ENCODE results near the gene ZDHHC14.
A peak's percentile ranks its signal among the peaks of the same experiment; 100 is the strongest.

ZDHHC14 gene

GRCh38 chr6:157534977-157535339 lies 154.0 kb downstream of the ZDHHC14 start:
- no peak for ATAC-seq
- no peak for TF ChIP-seq TOX (CRISPR knock-in tag; IDR thresholded peaks at IDR 0.05; ENCODE audit: borderline replicate concordance)
- no peak for TF ChIP-seq PATZ1 (CRISPR knock-in tag; IDR thresholded peaks at IDR 0.05; ENCODE audit: borderline replicate concordance)
- no peak for TF ChIP-seq SNAI2 (CRISPR knock-in tag; IDR thresholded peaks at IDR 0.05)
- no peak for TF ChIP-seq ARNTL (CRISPR knock-in tag; IDR thresholded peaks at IDR 0.05; ENCODE audit: borderline replicate concordance, low read depth)
- no peak for TF ChIP-seq ZNF8 (CRISPR knock-in tag; IDR thresholded peaks at IDR 0.05)
- TF ChIP-seq ZC3H10 (CRISPR knock-in tag; IDR thresholded peaks at IDR 0.05), result no peak
- TF ChIP-seq CSDC2 (CRISPR knock-in tag; IDR thresholded peaks at IDR 0.05), result no peak
- no peak for TF ChIP-seq TSHZ2 (CRISPR knock-in tag; IDR thresholded peaks at IDR 0.05)
- TF ChIP-seq CREB5 (CRISPR knock-in tag; IDR thresholded peaks at IDR 0.05; ENCODE audit: low read depth), result no peak
- TF ChIP-seq ISL1 (CRISPR knock-in tag; IDR thresholded peaks at IDR 0.05), result no peak
- no peak for TF ChIP-seq TCF4 (CRISPR knock-in tag; IDR thresholded peaks at IDR 0.05; ENCODE audit: borderline replicate concordance)
- no peak for TF ChIP-seq GLIS3 (CRISPR knock-in tag; IDR thresholded peaks at IDR 0.05)
- TF ChIP-seq ZFP3 (CRISPR knock-in tag; IDR thresholded peaks at IDR 0.05), result no peak
- TF ChIP-seq ZFP30 (CRISPR knock-in tag; IDR thresholded peaks at IDR 0.05), result no peak
- TF ChIP-seq ZNF565 (CRISPR knock-in tag; conservative IDR thresholded peaks at IDR 0.05; ENCODE audit: low read depth), result no peak
- TF ChIP-seq OSR1 (CRISPR knock-in tag; IDR thresholded peaks at IDR 0.05), result no peak

GRCh38 chr6:157535340-157536222 lies 154.6 kb downstream of the ZDHHC14 start:
- peak; percentile 59 for ATAC-seq

More at GRCh38 chr6:157535340-157536222, 154.6 kb downstream of the ZDHHC14 start:
- no peak for TF ChIP-seq CSRNP3 (CRISPR knock-in tag; IDR thresholded peaks at IDR 0.05)
- TF ChIP-seq POU6F1 (CRISPR knock-in tag; IDR thresholded peaks at IDR 0.05; ENCODE audit: borderline replicate concordance, low read depth), result no peak

Data from SK-N-SH treated with all-trans-retinoic acid at 6 μM for 48 hours (cell line).